Calu3 (cell line): Measurements from ENCODE around the gene DDX41. TPM values are rescaled to one million over a fixed set of nuclear protein-coding genes. Genes with fewer than 3 reads are reported as not detected.

Experiments
- BruUV-seq: library from RNA; stranded (reverse); fragments of 400-500 nt; replicated peaks from 2 replicates; lab custom pipeline; 2021; lab: Mats Ljungman, UMichigan
- CTCF ChIA-PET: fragments of 300-600 bp; sonication (Branson Sonifier 250); formaldehyde crosslinking; loops from one replicate; lab custom pipeline; 2022; ENCODE audit warnings: antibody characterized with exemption; lab: Charles Lee
- DNase-seq: peaks from one replicate; pipeline ENCODE4 v3.0.0; 2022
- H3K27ac Mint-ChIP-seq: one replicate; pipeline ENCODE4 v1.8.0; 2022; ENCODE audit warnings: mixed read lengths; ENCODE audit not compliant: unreplicated experiment
- H3K27me3 Mint-ChIP-seq: one replicate; pipeline ENCODE4 v1.8.0; 2022; ENCODE audit warnings: mixed read lengths; ENCODE audit not compliant: unreplicated experiment
- H3K36me3 Mint-ChIP-seq: one replicate; pipeline ENCODE4 v1.8.0; 2022; ENCODE audit warnings: mild to moderate bottlenecking, moderate library complexity, mixed read lengths; ENCODE audit not compliant: insufficient read depth, unreplicated experiment
- H3K4me1 Mint-ChIP-seq: one replicate; pipeline ENCODE4 v1.8.0; 2022; ENCODE audit warnings: mild to moderate bottlenecking, low read depth, mixed read lengths; ENCODE audit not compliant: unreplicated experiment
- H3K4me3 Mint-ChIP-seq: one replicate; pipeline ENCODE4 v1.8.0; 2022; ENCODE audit warnings: mild to moderate bottlenecking, low read depth, moderate library complexity, mixed read lengths; ENCODE audit not compliant: unreplicated experiment
- H3K9me3 Mint-ChIP-seq: one replicate; pipeline ENCODE4 v1.8.0; 2022; ENCODE audit warnings: low read depth, mixed read lengths; ENCODE audit not compliant: unreplicated experiment
- CTCF ChIP-seq: fragments of 200-600 bp; IDR thresholded peaks from one replicate; pipeline ENCODE4 v1.8.0; 2022; ENCODE audit warnings: antibody characterized with exemption; ENCODE audit not compliant: unreplicated experiment
- intact Hi-C: fragments of 100-400 bp; cut with micrococcal nuclease; formaldehyde crosslinking; loops from one replicate; pipeline ENCODE4 v1.10.0; 2022; ENCODE audit not compliant: unreplicated experiment
- total RNA-seq: library from RNA; stranded (reverse); gene quantifications from 2 replicates; pipeline ENCODE4 v1.2.3, GENCODE V29; 2022

The DDX41 gene
- total RNA-seq, 1 experiment from 2014 or later, result 101 TPM

GRCh38 chr5:177511181-177511580 is 5.6 kb downstream of the DDX41 start:
- BruUV-seq, result no TSS peak
- Mint-ChIP-seq H3K36me3 (peaks cover 56% of the 10 kb centered on the region), H3K4me3 (no peak overlapping the region), H3K27me3 (no peaks in the 10 kb centered on the region), H3K27ac (peak overlapping the region; percentile 6), H3K9me3 (no peaks in the 10 kb centered on the region), H3K4me1 (peaks cover 11% of the 10 kb centered on the region)
- no peak for TF ChIP-seq CTCF
- no peak for DNase-seq
- CTCF ChIA-PET, result no interaction called here
- intact Hi-C loops, result no loop called here

- no peak for DNase-seq
- peaks cover 5% of the 10 kb centered on the region for H3K4me1 Mint-ChIP-seq
- intact Hi-C loops, result no loop called here
These were observed 6.2 kb downstream of the DDX41 start for GRCh38 chr5:177510567-177511053.

GRCh38 chr5:177509991-177510566 is 6.7 kb downstream of the DDX41 start:
- no peaks in the 10 kb centered on the region for H3K4me1 Mint-ChIP-seq
- intact Hi-C loops, result no loop called here

More at GRCh38 chr5:177510567-177511053, 6.2 kb downstream of the DDX41 start:
- no peak overlapping the region for H3K27ac Mint-ChIP-seq
- no peak for TF ChIP-seq CTCF
- no peaks in the 10 kb centered on the region for H3K9me3 Mint-ChIP-seq
- no peak overlapping the region for H3K4me3 Mint-ChIP-seq
- peaks cover 50% of the 10 kb centered on the region for H3K36me3 Mint-ChIP-seq
- CTCF ChIA-PET, result no interaction called here
- BruUV-seq, result no TSS peak
- no peaks in the 10 kb centered on the region for H3K27me3 Mint-ChIP-seq

GRCh38 chr5:177509381-177509951 is 7.3 kb downstream of the DDX41 start, which contains the start of gene DOK3:
Gene DOK3, minus strand, starts transcription at chr5:177509826. Its CDS starts 286 bp downstream, at chr5:177509540.
- intact Hi-C loops, result no loop called here
- H3K4me1 Mint-ChIP-seq, result no peaks in the 10 kb centered on the region
- H3K27ac Mint-ChIP-seq, result no peak within 1 kb of the TSS
- CTCF ChIA-PET, result no interaction called here
- H3K9me3 Mint-ChIP-seq, result no peaks in the 10 kb centered on the region
- DNase-seq, result no peak
- H3K27me3 Mint-ChIP-seq, result no peaks in the 10 kb centered on the region
- TF ChIP-seq CTCF, result no peak
- peaks cover 43% of the 10 kb centered on the region for H3K36me3 Mint-ChIP-seq
- no peak within 1 kb of the TSS for H3K4me3 Mint-ChIP-seq
- BruUV-seq, result no TSS peak

More at GRCh38 chr5:177509991-177510566, 6.7 kb downstream of the DDX41 start:
- no TSS peak for BruUV-seq
- Mint-ChIP-seq H3K27ac (no peak overlapping the region), H3K36me3 (peaks cover 45% of the 10 kb centered on the region), H3K4me3 (no peak overlapping the region), H3K27me3 (no peaks in the 10 kb centered on the region), H3K9me3 (no peaks in the 10 kb centered on the region)
- CTCF ChIA-PET, result no interaction called here
- DNase-seq, result no peak
- no peak for TF ChIP-seq CTCF
